GM12874 (cell line): ENCODE measurements around the gene ASCL3.
A peak's percentile ranks its signal among the peaks of the same experiment; 100 is the strongest.

Experiments
- CTCF ChIP-seq: IDR thresholded peaks from 2 replicates; pipeline ENCODE4 v1.5.1; 2011; ENCODE audit warnings: low read depth, mild to moderate bottlenecking, control low read depth, low read length, moderate library complexity; ENCODE audit not compliant: insufficient read depth

Gene ASCL3

GRCh38 chr11:8913961-8914660 is 28.7 kb downstream of the ASCL3 start:
- peak; percentile 79 for TF ChIP-seq CTCF

GRCh38 chr11:8911029-8911823 is 31.6 kb downstream of the ASCL3 start, which contains the start of gene AKIP1:
TSS of gene AKIP1 (plus strand) at chr11:8911189. CDS start at chr11:8911450, 261 bp downstream.
- TF ChIP-seq CTCF: no peak

GRCh38 chr11:8910649-8911026 is 32.2 kb downstream of the ASCL3 start:
- no peak for TF ChIP-seq CTCF

GRCh38 chr11:8908099-8908498 is 34.7 kb downstream of the ASCL3 start:
- no peak for TF ChIP-seq CTCF

GRCh38 chr11:8907116-8907515 is 35.7 kb downstream of the ASCL3 start:
- no peak for TF ChIP-seq CTCF

GRCh38 chr11:8905528-8906165 is 37.2 kb downstream of the ASCL3 start:
- no peak for TF ChIP-seq CTCF

- TF ChIP-seq CTCF: no peak
Measured at GRCh38 chr11:8899119-8899753, 43.6 kb downstream of the ASCL3 start.
